Stimulated activated effector memory CD8-positive, alpha-beta T cell treated with anti-CD3 and anti-CD28 coated beads, Interleukin-12 subunit alpha, Interleukin-12 subunit beta, amount 100 ng/mL, for 72 hours (primary cell): ENCODE measurements around the gene SPAG7.

Source experiments
- ATAC-seq: fragments of 150-1000 bp; cut with Tn5 transposase; 2 replicates; pipeline ENCODE4 v1.10.0; 2021
- DNase-seq, 2 donors: peaks; one replicate each; pipeline ENCODE4 v3.0.0; 2021 to 2022; ENCODE audit warnings: low spot score in 2 of 2
- H3K27ac Mint-ChIP-seq: one replicate; pipeline ENCODE4 v1.8.0; 2022; ENCODE audit warnings: mild to moderate bottlenecking, mixed read lengths
- H3K36me3 Mint-ChIP-seq: one replicate; pipeline ENCODE4 v1.8.0; 2022; ENCODE audit warnings: mild to moderate bottlenecking, mixed read lengths
- H3K4me1 Mint-ChIP-seq: one replicate; pipeline ENCODE4 v1.8.0; 2022; ENCODE audit warnings: mixed read lengths
- H3K4me3 Mint-ChIP-seq: one replicate; pipeline ENCODE4 v1.8.0; 2022; ENCODE audit warnings: mild to moderate bottlenecking, mixed read lengths
- H3K9me3 Mint-ChIP-seq: one replicate; pipeline ENCODE4 v1.8.0; 2022; ENCODE audit warnings: mixed read lengths

SPAG7 gene

DNA sequence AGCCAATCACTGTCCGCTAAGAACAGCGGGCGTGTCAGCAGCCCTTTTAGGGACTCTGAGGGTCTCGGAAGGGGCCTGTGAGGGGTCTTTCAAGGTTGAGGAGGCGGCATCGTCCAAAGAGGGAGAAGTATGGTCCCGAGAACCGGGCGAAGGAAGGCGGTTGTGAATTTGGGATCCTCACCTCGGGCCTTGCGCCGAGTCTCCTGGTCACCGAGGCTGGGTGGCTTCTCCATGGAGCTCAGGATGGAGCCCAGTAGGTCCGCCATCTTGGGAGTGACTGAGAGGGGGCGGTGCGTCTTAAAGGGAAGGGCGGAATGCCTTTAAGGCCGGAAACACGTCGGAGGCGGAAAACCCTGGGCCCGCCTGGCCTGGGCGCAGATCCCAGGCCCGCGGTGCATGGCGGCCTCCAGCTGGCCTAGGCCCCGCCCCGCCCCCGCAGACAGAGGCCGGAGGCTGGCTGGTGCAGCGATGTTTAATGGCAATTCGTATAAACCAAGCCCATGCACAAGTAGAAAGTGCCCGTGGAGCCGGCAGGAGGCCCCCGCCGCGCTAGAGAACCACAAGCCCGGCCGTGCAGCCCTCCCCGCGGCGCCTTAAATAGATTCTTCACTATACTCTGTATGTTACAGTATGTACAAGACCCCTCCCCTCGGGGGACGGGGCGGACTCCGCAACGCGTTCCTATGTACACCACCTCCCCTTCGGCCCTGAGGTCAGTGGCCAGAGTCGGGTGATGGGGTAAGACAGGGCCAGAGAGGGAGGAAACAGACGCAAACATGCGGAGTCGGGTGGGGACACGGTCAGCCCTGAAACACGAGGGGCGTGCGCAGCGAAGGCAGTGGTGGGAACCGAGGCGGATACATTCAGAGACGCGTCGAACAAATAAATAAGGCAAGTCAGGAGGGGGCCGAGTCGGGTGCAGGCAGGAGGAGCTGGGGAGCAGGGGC, at the start of gene SPAG7:
TSS of gene SPAG7 (minus strand) at position 279 of the 947 bp plus-strand sequence. CDS start at position 266, 13 bp downstream.
- no peaks in the 10 kb centered on the region for H3K9me3 Mint-ChIP-seq
- peaks cover 16% of the 10 kb centered on the region for H3K4me1 Mint-ChIP-seq
- peak; percentile 76 for ATAC-seq
- no peak within 1 kb of the TSS for H3K27ac Mint-ChIP-seq
- H3K36me3 Mint-ChIP-seq: peaks cover 8% of the 10 kb centered on the region
- H3K4me3 Mint-ChIP-seq: no peak within 1 kb of the TSS
- peak; percentile 94 to 99 for DNase-seq

DNA sequence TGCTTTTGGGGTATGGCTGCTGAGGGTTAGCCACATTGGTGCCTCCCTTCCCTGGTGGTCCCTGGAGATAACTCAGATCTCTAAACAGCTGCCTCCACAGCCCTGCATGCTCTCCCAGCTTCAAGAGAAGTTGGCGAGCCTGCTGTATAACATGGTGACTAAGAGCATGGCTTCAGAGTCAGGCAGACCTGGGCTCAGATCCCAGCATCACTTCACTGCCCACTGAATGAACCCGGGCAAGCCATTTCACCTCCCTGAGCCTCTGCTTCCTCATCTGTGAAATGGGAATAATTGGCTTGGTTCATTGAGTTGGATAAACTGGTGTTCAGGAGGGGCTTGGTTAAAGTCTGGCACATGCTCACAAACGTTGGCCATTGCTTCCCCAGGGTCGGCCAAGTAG, 46.7 kb upstream of the SPAG7 start:
- H3K36me3 Mint-ChIP-seq: peaks cover 59% of the 10 kb centered on the region
- peaks cover 30% of the 10 kb centered on the region for H3K4me1 Mint-ChIP-seq
- H3K4me3 Mint-ChIP-seq: no peak overlapping the region
- ATAC-seq (no peak), DNase-seq (no peak)
- H3K27ac Mint-ChIP-seq: no peak overlapping the region
- no peaks in the 10 kb centered on the region for H3K9me3 Mint-ChIP-seq

GRCh38 chr17:5011928-5012327, 44.3 kb upstream of the SPAG7 start:
- DNase-seq (peak; percentile 27 to 76), ATAC-seq (peak; percentile 98)
- peak overlapping the region; percentile 89 for H3K27ac Mint-ChIP-seq
- H3K4me3 Mint-ChIP-seq: peak overlapping the region; percentile 28
- peaks cover 22% of the 10 kb centered on the region for H3K4me1 Mint-ChIP-seq
- peaks cover 55% of the 10 kb centered on the region for H3K36me3 Mint-ChIP-seq
- no peaks in the 10 kb centered on the region for H3K9me3 Mint-ChIP-seq

GRCh38 chr17:5003214-5003867, 35.7 kb upstream of the SPAG7 start:
- Mint-ChIP-seq H3K4me3 (no peak overlapping the region), H3K9me3 (no peaks in the 10 kb centered on the region), H3K27ac (peak overlapping the region; percentile 37), H3K4me1 (peaks cover 29% of the 10 kb centered on the region), H3K36me3 (peaks cover 77% of the 10 kb centered on the region)
- ATAC-seq: no peak
- no peak for DNase-seq

GRCh38 chr17:5002121-5002788, 34.6 kb upstream of the SPAG7 start:
- no peak for ATAC-seq
- Mint-ChIP-seq H3K4me3 (no peak overlapping the region), H3K27ac (no peak overlapping the region)

GRCh38 chr17:5000237-5000639, 32.6 kb upstream of the SPAG7 start:
- Mint-ChIP-seq H3K4me1 (peaks cover 37% of the 10 kb centered on the region), H3K27ac (peak overlapping the region; percentile 36), H3K9me3 (no peaks in the 10 kb centered on the region), H3K36me3 (peaks cover 54% of the 10 kb centered on the region), H3K4me3 (no peak overlapping the region)
- DNase-seq (no peak), ATAC-seq (no peak)

More at GRCh38 chr17:5002121-5002788, 34.6 kb upstream of the SPAG7 start:
- Mint-ChIP-seq H3K9me3 (no peaks in the 10 kb centered on the region), H3K36me3 (peaks cover 67% of the 10 kb centered on the region), H3K4me1 (peaks cover 30% of the 10 kb centered on the region)
- DNase-seq: no peak

GRCh38 chr17:4999430-5000093, 31.9 kb upstream of the SPAG7 start:
- peak overlapping the region; percentile 89 for H3K4me3 Mint-ChIP-seq
- DNase-seq: no peak
- H3K4me1 Mint-ChIP-seq: peaks cover 43% of the 10 kb centered on the region
- no peaks in the 10 kb centered on the region for H3K9me3 Mint-ChIP-seq
- H3K36me3 Mint-ChIP-seq: peaks cover 47% of the 10 kb centered on the region
- peak overlapping the region; percentile 36 for H3K27ac Mint-ChIP-seq
- no peak for ATAC-seq

GRCh38 chr17:4998732-4999429, 31.3 kb upstream of the SPAG7 start:
- peak overlapping the region; percentile 36 for H3K27ac Mint-ChIP-seq
- peak overlapping the region; percentile 89 for H3K4me3 Mint-ChIP-seq
- ATAC-seq: no peak
- peaks cover 43% of the 10 kb centered on the region for H3K4me1 Mint-ChIP-seq
- H3K9me3 Mint-ChIP-seq: no peaks in the 10 kb centered on the region
- H3K36me3 Mint-ChIP-seq: peaks cover 40% of the 10 kb centered on the region
- DNase-seq: no peak

DNA sequence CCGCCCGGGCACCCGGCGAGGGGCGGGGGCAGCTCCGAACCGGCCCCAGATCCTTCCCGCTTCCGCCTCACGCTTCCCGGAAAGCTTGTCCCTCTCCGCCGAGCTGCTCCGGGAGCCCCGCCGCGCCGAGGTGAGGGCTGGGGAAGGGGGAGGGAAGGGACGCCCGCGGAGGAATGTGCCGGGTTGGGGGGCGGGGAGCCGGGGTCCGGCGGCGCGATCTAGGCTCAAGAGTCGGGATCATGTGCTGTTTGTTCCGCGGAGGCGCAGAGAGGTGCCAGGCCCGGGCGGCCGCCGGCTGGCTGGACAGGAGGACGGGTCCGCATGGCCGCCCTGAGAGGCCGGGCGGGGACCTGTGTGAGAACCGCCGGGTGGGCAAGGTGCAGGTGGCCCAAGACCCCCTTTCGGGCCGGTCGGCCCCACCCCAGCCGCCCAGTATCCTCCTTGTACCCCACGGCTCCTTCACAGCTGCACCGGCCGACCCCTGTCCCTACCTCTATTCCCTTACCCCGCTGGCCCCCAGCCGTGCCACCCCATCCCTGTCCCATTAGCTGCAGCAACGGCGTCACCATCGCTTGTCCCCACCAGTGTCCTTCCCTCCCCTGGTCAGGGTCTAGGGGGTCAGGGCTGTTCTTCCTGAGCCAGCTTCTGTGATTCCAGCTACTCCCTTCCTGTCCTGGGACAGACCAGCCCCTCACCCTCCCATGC, 30.6 kb upstream of the SPAG7 start:
- ATAC-seq: peak; percentile 19

DNA sequence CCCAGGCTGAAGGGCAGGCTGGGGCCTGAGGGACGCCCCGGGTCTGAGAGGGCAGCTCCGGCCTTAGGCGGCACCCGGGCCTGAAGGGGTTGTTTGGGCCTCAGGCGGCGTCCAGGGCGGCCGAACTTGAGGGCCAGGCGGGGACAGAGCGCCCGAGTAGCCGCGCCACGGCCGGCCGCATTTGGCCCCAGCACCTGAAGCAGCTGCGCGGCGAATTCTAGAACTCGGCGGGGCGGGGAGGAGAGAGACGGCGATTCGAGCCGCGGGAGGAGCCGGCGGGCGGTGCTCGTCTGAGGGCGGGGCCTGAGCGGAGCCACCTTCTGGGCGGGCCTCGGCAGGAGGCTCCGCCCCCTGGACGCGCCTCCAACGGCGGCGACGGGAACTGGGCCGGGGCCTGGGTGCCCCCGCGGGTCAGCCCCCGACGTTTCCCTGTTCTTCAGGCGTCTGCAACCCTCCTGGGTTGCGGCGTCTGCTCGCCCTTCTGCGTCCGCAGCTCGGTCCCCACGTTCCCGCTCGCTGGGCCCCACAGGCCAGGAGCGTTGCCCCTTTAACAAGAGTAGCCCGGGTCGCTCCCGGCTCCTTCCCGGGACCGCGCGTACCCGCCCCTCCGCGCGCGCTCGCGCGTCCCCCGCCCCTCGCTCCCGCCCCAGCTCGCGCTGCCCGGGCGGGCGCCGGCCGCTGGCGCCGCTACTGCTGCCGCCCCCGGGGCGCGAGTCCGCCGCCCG, 29.8 kb upstream of the SPAG7 start, which contains the start of the genes INCA1 and KIF1C:
TSS of gene INCA1 (minus strand) at position 221 of the 725 bp plus-strand sequence. CDS start 3,085 bp downstream, outside the sequence.
TSS of gene KIF1C (plus strand) at position 649 of the 725 bp plus-strand sequence. CDS start 2,297 bp downstream, outside the sequence.
- DNase-seq (peak; percentile 91 to 96), ATAC-seq (peak; percentile 93)
- Mint-ChIP-seq H3K4me3 (peak within 1 kb of the TSS; percentile 89), H3K9me3 (no peaks in the 10 kb centered on the region), H3K27ac (peak within 1 kb of the TSS; percentile 36), H3K36me3 (peaks cover 26% of the 10 kb centered on the region), H3K4me1 (peaks cover 43% of the 10 kb centered on the region)

More for the DNA sequence above, 30.6 kb upstream of the SPAG7 start:
- Mint-ChIP-seq H3K4me1 (peaks cover 43% of the 10 kb centered on the region), H3K36me3 (peaks cover 33% of the 10 kb centered on the region), H3K9me3 (no peaks in the 10 kb centered on the region), H3K4me3 (peak overlapping the region; percentile 89), H3K27ac (peak overlapping the region; percentile 36)
- peak; percentile 31 to 75 for DNase-seq

- Mint-ChIP-seq H3K27ac (no peak overlapping the region), H3K4me3 (no peak overlapping the region)
Measured at GRCh38 chr17:4994081-4994595, 26.5 kb upstream of the SPAG7 start.

DNA sequence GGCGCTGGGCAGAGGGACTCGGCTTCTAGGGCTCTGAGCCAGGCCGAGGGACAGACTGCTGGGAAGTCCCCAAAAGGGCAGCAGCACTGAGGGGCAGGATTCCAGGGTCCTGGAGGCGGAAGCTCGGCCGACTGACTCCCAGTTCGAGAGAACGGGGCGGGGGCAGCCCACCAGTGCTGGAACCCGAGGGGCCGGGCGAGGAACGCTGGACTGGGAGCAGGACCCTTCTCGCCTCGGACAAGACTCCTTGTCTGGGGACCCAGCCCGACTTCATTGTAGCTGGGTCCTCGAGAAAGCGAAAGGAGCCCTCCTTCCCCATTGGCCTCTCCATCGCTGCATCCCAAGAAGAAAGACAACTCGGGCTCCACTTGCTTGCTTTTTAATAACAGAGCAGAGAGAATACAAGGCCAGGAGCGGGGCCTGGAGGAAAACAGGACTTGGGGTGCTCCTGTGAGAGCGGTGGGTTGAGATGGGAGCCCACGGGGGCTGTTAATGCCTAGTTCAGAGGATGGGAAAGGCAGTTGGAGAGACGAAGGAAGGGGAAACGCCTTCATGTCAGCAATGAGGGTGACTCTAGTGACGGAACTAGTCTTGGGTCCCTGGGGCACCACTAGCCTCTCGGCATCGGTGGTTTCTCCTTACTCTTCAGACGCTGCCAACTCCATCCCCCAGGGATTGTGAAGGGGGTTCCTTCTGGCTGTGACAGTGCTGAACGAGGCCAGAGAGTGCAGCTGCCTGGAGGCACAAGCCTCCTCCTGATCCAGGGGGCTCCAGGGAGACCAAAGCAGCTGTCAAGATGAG, 20.4 kb upstream of the SPAG7 start:
- no peak for DNase-seq
- H3K36me3 Mint-ChIP-seq: peaks cover 35% of the 10 kb centered on the region
- peaks cover 49% of the 10 kb centered on the region for H3K4me1 Mint-ChIP-seq
- peak; percentile 3 for ATAC-seq
- H3K4me3 Mint-ChIP-seq: peak overlapping the region; percentile 96
- no peaks in the 10 kb centered on the region for H3K9me3 Mint-ChIP-seq
- peak overlapping the region; percentile 96 for H3K27ac Mint-ChIP-seq

More at GRCh38 chr17:4994081-4994595, 26.5 kb upstream of the SPAG7 start:
- ATAC-seq (no peak), DNase-seq (no peak)
- H3K4me1 Mint-ChIP-seq: peaks cover 38% of the 10 kb centered on the region
- H3K36me3 Mint-ChIP-seq: peaks cover 5% of the 10 kb centered on the region
- H3K9me3 Mint-ChIP-seq: no peaks in the 10 kb centered on the region
